HepG2 (cell line): ENCODE measurements around the gene GH2. TPM values are rescaled to one million over a fixed set of nuclear protein-coding genes. Genes with fewer than 3 reads are reported as not detected.

Experiments used
- CBFB ChIP-seq: sonication (generic); formaldehyde crosslinking; IDR thresholded peaks from 2 replicates; pipeline ENCODE4 v1.4.0; 2020; ENCODE audit warnings: missing genetic modification reagents
- DMTF1 ChIP-seq: sonication (generic); formaldehyde crosslinking; IDR thresholded peaks from 2 replicates; pipeline ENCODE4 v1.4.0; 2020; ENCODE audit warnings: mild to moderate bottlenecking, missing genetic modification reagents
- DNMT3B ChIP-seq: conservative IDR thresholded peaks from 2 replicates; pipeline ENCODE4 v1.6.1; 2016; ENCODE audit warnings: missing biosample characterization, control low read depth
- ELF1 ChIP-seq: sonication (generic); formaldehyde crosslinking; IDR thresholded peaks from 2 replicates; pipeline ENCODE4 v1.4.0; 2020; ENCODE audit warnings: missing genetic modification reagents
- FOXK2 ChIP-seq: fragments of 450-650 bp; IDR thresholded peaks from 2 replicates; pipeline ENCODE4 v1.6.1; 2016
- FOXO4 ChIP-seq: sonication (generic); formaldehyde crosslinking; conservative IDR thresholded peaks from 2 replicates; pipeline ENCODE4 v1.8.1; 2023; ENCODE audit warnings: missing genetic modification reagents
- HMG20A ChIP-seq: IDR thresholded peaks from 2 replicates; pipeline ENCODE4 v1.6.1; 2016; ENCODE audit warnings: borderline replicate concordance
- MLLT10 ChIP-seq: sonication (generic); formaldehyde crosslinking; IDR thresholded peaks from 2 replicates; pipeline ENCODE4 v1.4.0; 2020; ENCODE audit warnings: missing genetic modification reagents
- NRL ChIP-seq: sonication (generic); formaldehyde crosslinking; IDR thresholded peaks from 2 replicates; pipeline ENCODE4 v1.5.0; 2020; ENCODE audit warnings: missing genetic modification reagents, mild to moderate bottlenecking, moderate library complexity, borderline replicate concordance
- PRDM15 ChIP-seq: sonication (generic); formaldehyde crosslinking; IDR thresholded peaks from 2 replicates; pipeline ENCODE4 v1.4.0; 2020; ENCODE audit warnings: missing genetic modification reagents
- PREB ChIP-seq: sonication (generic); formaldehyde crosslinking; IDR thresholded peaks from 2 replicates; pipeline ENCODE4 v1.4.0; 2020; ENCODE audit warnings: missing genetic modification reagents
- RFXANK ChIP-seq: IDR thresholded peaks from 2 replicates; pipeline ENCODE4 v1.6.1; 2016
- TBX2 ChIP-seq: sonication (generic); formaldehyde crosslinking; IDR thresholded peaks from 2 replicates; pipeline ENCODE4 v1.5.0; 2020; ENCODE audit warnings: missing genetic modification reagents, mild to moderate bottlenecking, borderline replicate concordance
- THAP8 ChIP-seq: sonication (generic); formaldehyde crosslinking; IDR thresholded peaks from 2 replicates; pipeline ENCODE4 v1.5.1; 2020; ENCODE audit warnings: missing genetic modification reagents, mild to moderate bottlenecking, borderline replicate concordance
- ZFP36L2 ChIP-seq: sonication (generic); formaldehyde crosslinking; IDR thresholded peaks from 2 replicates; pipeline ENCODE4 v1.4.0; 2020; ENCODE audit warnings: missing genetic modification reagents
- ZNF281 ChIP-seq: sonication (generic); formaldehyde crosslinking; IDR thresholded peaks from 2 replicates; pipeline ENCODE4 v1.4.0; 2020; ENCODE audit warnings: missing genetic modification reagents, borderline replicate concordance
- ZNF878 ChIP-seq: sonication (generic); formaldehyde crosslinking; IDR thresholded peaks from 2 replicates; pipeline ENCODE4 v1.8.1; 2023; ENCODE audit warnings: mild to moderate bottlenecking, missing genetic modification reagents, moderate library complexity
- polyA plus RNA-seq, 8 experiments: library from polyadenylated mRNA; depleted of rRNA in 3 of 8; stranded (reverse) in 7 of 8; unstranded in 1 of 8; fragments of >200 nt; fragmentation: Illumina TruSeq in 4 of 8; extraction: Trizol in 4 of 8; gene quantifications; 2 replicates each; pipeline versions ENCODE4 v1.2.1 to v1.2.3, GENCODE V29; 2011 to 2016; ENCODE audit warnings: low read depth in 4 of 8, missing spikeins in 1 of 8, mixed read lengths in 1 of 8; ENCODE audit not compliant: insufficient read depth in 1 of 8
- total RNA-seq, 5 experiments: library from RNA; depleted of rRNA; stranded (reverse); fragments of >200 nt; fragmentation: Illumina TruSeq; extraction: Trizol; gene quantifications; 2 replicates each; pipeline ENCODE4 v1.2.3, GENCODE V29; 2016; ENCODE audit warnings: low read depth in 1 of 5

The GH2 gene
- total and polyA plus RNA-seq, 2 of the 13 experiments (the other 11 are each of a cell fraction or from before 2014, with no cell fraction given), result not detected

GRCh38 chr17:63841350-63842172 is 40.2 kb downstream of the GH2 start (continued):
- TF ChIP-seq RFXANK (CRISPR knock-in tag) (no peak), ELF1 (CRISPR knock-in tag) (no peak; the same call in 1 of the 2 replicates), FOXO4 (CRISPR knock-in tag) (no peak), FOXK2 (no peak), DNMT3B (no peak; the same call in 1 of the 2 replicates), ZFP36L2 (CRISPR knock-in tag) (no peak), MLLT10 (peak; percentile 77; the same call in 1 of the 2 replicates), PREB (CRISPR knock-in tag) (no peak), TBX2 (no peak), DMTF1 (CRISPR knock-in tag) (no peak), ZNF281 (CRISPR knock-in tag) (no peak), ZNF878 (CRISPR knock-in tag) (no peak), HMG20A (CRISPR knock-in tag) (no peak), THAP8 (CRISPR knock-in tag) (no peak), NRL (CRISPR knock-in tag) (no peak; the same call in 1 of the 2 replicates), PRDM15 (peak; percentile 59; the same call in 1 of the 2 replicates), CBFB (CRISPR knock-in tag) (no peak)
